HG03103 (cell line): ENCODE results near the gene BCAS3.

Experiments used
- ATAC-seq: cut with Tn5 transposase; IDR thresholded peaks from one replicate; pipeline ENCODE4 v1.9.1; 2021; ENCODE audit warnings: low read depth; ENCODE audit not compliant: unreplicated experiment

BCAS3 gene

DNA sequence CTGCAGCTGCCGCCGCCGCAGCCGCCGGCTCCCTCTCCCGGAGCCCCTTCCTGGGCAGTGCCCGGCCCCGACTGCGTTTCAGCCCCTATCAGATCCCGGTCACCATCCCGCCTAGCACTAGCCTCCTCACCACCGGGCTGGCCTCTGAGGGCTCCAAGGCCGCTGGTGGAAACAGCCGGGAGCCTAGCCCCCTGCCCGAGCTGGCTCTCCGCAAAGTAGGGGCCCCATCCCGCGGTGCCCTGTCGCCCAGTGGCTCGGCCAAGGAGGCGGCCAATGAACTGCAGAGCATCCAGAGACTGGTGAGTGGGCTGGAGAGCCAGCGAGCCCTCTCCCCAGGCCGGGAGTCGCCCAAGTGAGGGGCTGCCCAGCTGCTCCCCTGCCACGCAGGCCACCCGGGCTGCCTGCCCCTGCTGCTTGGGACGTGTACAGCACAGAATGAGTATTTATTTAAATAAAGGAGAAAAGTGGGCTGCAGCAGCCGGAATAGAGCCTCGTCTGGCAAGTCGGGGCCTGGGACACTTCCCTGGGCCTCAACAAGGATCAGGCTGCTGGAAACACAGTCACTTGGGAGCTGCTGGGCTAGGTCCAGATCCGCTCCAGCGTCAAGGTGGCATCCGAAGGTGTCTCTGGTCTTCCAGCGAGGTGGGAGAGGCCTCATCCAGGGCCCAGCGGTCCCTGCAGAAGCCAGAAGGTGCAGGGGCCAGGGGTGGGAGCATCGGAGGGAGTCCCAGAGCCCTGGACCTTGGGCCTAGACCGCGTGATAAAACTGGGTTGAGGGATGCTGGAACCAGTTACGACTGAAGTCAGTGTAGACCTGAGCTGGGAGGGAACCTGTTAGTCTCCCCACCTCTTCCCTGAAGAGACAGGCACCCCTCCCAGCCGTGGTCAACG is 730.7 kb downstream of the BCAS3 start:
- no peak for ATAC-seq

DNA sequence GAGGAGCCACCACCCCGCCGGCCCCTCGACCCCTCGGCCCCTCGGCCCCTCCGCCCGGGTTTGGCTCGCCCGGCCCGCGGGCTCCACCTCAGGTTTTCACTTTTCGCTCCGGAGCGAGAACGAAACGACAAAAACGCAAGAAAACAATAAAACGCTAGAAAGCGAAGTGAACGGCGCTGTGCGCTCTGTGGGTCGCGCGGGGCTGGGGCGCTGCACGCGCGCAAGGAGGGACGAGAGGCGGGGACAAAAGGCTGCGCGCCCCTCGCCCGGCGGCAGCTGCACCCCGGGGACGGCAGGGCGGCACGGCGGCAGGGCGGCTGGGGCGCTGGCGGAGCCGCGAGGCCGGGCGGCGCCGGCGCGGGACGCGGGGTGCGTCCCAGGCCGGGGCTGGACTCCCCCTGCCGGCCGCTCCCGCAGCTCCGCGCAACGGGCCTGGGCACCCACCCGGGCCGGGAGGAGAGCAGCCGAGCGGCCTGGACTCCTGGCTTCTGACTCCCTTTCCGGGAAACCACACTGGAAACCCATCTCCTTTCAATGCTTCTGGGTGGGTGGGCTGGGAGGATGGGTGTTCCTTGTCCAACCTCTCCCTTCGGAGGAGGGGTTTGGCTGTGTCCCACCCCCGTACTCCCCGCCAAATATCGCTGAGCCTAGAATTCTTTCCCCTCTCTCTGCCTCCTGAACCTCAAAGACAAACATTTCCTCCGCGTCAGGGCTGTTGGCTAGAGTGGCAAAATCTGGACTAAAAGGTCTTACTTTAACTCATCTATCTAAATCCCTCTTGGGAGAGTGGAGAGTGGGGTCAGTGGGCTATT is 731.9 kb downstream of the BCAS3 start:
- no peak for ATAC-seq

DNA sequence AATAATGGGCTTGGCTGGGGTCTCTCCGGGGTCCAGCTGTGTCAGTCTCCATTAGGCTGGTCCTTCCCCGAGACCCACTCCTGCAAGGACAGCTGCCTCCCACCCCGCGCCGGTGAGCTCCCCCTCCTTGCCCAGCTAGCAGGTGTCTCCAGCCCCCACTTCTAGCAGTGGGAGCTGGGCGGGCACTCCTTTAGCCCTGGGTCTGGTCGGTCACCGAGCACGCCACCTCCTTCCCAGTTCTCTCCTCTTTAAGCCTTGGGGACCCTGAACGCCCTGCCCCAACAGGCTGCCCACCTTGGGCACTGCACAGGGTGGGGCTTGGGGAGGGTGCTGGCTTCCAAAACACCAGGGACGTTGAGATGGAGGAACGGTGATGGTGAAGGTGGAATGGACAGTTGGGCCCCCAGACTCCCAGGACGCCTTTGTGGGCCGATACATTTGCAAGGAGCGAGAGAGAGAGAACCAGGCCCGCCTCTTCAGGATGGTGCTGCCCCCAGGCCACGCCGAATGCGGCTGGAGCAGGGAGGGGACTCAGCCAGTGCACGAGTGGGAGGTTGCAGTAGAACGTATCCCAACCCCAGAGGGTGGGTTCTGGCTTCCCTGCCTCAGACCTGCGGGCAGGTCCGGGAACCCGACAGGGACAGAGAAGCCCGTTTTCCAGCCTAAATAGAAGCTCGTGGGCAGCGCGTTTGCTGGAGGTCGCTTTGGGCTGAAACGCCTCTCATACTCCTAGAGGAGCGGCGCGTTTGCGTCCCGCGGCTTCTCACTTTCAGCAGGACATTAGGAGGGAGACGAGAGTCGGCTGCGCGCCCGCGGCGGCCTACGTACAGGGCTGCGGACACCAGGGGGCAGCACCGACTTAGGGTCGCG is 732.7 kb downstream of the BCAS3 start:
- ATAC-seq = no peak

DNA sequence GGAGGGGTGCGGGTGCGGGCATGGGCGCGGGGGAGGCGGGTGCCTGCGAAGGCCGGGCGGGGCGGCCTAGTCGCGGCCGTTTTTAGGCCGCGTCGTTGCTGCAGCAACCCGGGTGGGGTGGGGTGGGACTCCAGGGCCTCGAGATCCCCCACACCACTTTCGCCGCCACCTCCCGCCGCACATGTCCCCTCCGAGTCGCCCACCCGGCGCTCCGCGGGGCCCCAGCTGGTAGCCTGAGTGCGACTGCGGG is 733.3 kb downstream of the BCAS3 start:
- ATAC-seq = no peak

DNA sequence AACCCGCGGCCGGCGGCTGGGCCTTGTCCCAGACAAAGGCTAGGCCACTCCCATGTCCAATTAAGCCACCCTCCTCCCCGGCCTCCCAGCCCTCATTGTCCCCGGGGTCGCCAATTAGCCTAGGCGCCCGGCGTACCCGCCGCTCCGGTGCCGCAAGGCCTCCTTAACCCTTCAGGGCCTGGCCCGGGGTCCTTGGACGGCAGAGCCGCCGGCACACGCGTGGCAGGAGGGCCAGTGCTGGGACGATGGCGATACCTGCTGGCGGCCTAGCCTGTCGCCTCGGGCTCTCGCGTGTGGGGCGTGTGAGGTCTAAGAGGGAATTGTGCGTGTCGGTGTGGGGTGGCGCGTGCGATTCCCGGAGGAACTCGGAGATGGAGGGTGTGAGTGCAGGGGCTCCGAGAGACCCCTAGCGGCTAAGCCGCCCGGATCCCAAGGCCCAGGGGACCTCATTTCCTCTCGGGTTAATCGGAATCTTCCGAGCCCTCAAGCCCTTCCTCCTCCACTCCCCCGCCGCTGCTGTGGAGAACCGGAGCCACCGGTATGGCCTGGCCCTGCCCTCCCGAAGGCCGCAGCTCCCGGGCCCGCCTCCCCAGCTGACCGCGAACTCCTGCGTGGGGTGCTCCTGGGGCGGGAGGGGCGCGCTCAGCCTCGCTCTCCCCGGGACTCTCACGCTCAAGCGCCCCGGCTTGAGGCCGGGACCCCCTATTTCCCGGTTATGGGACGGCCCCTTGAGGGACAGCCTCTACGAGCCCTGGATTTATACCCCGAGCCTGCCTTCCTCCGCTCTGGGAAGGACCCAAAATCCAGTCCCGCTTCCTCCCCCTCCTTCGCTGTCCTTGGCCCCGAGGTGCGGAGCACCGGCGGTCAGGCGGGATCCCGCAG is 733.9 kb downstream of the BCAS3 start:
- ATAC-seq = no peak

DNA sequence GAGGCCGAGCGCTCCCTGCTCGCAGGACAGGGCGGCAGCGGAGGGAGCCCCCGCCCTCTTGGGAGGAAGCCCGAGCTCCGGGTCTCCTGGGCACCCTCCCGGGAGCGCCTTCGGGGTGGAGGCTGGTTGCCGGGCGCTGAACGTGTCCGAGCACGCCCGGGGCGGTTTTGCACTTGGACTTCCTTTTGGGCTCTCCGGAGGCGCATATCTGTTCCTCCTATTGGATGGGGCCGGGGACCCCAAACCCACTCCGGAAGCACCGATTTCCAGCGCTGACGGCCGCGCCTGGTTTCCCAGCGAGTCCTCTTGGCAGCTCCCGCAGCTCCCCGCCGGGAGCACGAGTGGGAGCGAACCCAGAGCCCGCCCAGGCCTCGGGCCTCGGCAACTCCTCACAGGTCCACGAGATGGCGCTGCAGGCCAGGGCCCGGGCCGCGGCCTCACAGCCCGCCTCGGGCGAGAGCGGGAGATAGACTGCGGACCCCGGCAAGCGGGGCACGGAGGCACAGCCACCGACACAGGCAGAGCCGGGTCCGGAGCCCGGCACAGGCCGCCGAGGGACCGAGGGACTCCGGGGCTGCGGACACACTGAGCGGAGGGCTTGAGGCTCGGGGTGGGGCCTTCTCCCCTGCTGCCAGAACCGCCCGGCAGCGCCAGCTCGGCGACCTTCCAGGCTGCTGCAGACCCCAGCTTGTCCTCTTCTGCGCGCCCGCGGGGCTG is 734.6 kb downstream of the BCAS3 start:
- peak; percentile 56 for ATAC-seq

DNA sequence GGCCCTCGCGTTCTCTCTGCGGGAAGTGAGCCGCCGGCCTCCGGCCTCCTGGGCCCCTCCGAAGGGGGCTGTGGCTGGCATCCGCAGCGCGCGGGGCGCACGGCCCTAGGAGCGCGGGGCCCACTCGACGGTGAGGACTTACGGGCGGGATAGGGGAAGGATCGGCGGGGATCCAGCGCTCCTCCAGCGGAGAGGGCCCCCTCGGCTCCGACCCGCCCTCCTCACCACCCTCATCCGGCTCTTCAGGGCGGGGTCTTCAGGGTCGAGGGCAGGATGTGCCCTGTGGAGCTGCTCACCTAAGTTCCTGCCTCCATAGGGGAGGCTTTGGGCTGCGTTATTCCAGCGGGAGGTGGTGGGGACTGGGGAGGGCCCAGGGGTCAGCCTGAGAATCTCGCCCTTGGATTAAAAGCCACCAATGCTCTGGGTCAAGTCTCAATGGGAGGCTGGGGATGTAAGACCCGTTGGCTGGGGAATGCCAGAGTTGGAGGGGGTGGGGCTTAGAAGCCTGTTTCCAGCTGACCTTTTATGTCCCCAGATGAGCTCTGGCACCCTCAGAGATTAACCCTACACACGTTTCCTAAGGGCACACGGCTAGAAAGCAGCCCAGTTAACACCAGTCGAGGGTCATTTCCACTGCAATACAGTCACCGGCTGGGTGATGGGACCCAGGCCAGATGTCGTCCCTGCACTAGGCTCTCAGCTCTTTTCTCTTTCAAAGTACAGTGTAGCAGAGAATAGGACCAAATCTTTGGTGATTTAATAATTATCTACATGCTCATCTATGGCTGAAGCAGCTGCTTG is 735.4 kb downstream of the BCAS3 start:
- ATAC-seq = no peak

DNA sequence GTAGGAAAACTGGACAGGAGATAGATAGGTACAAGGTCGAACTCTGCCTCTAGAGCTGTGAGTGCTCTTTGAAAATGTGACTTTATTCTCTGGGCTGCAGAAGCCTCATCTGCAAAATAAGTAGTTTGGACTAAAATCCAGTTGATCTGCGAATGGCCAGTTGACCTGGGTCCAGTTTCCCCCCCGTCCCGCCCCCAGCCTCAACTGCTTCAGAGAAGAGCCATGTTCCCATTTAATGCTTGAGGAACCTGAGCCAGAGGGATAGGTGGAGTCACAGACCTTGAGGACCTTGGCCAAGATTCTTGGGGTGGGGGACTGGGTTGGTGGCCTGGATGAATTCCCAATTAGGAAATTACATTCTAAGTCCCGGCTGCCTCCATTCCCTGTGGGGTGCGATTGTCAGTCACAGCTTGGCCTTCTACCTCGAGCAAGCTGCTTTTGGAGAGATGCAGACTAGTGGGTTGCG is 736.0 kb downstream of the BCAS3 start:
- no peak for ATAC-seq

DNA sequence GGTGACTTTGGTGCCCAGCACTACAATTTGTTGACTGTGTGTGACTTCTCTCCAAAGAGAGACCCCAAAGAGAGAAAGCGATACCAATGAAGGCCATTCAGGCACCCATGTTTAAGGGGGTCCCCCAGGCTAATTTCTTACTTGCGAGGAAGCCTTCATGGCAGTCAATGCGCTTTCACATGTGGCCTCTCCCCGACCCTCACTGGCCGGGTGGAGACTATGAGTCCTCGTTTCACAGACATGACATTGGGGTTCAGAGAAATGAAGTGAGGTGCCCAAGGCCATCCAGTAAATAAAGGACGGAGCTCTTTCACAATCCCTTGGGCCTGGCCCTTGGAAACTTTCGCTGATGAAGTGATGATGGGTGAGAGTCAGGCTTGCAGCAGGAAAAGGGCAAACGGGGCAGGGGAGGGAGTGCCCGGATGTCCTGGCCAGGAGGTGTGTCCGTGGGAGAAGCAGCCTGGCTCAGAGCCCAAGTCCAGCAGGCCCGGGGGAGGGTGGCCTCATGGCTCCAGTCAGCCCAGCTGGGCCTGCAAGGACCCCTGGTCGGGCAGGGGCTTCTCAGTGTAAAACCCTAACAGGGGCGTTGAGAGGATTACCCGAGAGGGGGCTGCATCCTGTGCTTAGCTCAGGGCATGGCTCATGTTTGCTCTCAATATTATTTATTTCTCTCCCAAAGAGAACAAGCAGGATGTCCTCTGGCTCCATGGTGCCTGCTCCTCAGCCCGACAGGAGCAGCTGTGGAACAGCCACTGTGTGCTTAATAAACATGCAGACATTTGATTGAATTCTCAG is 736.7 kb downstream of the BCAS3 start:
- ATAC-seq = no peak

DNA sequence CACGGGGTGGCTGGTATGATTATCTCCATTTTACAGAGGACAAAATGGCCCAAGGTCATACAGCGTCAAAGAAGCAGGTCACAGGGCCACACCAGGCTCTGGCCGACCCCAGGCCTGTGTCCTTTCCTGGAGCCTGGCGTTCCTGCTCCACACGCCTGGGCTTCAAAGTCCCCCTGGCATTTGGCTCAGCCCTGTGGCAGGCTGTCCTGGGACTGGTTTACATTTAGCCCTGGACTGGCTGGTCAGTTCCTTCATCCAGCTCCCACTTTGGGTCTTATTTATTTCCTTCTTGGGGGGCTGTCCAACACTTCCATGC is 737.2 kb downstream of the BCAS3 start:
- no peak for ATAC-seq

DNA sequence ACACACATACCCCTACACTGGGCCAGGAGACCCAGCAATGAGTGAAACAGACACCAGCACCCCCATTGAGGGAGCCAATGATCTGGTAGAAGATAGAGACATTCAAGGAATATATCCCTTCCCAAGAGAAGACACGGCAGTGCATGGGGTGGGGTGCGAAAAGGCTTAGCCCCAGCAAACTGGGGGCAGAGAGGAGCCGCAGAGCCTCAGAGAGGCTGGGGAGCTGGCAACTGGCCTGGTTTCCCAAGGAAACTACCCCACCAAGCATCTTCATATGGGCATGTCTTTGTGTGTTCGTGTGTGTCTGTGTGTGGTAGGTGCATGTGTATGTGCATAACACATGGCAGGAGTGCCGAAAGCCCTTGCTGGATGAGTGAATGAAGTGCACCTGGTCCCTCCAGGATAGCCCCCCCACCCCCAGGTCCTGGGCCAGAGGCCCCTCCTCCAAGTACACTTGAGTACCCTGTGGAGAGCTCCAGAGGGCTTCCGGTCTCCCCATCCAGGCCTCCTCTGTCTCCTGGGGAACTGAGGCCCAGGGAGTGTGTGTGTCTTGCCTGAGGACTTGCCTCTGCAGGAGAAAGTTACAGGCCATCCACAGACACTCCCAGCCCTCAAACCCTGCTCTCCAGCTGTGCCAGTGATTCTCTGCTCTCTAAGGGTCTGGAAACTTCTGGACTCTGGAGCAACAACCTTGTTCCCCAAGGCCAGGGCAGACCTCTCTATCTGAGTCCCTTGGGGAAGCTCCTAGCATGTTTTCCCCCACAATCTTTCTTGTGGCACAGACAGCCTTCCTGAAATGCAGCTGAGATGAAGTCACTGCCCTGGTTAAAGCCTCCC is 737.9 kb downstream of the BCAS3 start:
- ATAC-seq = no peak

DNA sequence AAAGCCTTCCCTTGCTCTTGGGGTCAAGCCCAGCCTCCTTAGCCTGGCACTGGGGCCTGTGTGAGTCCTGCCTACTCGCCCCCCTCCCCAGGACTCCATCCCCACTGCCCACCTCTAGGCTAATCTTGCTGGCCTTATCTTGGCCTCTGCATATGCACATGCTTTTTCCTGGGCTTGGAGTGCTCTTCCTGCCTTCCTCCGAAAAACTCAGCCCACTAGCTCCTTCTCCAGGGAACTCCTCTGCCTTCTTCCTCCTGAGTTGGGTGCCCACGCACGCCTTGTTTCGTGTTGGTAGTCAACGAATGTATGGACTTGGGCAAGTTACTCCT is 738.5 kb downstream of the BCAS3 start:
- ATAC-seq = no peak

DNA sequence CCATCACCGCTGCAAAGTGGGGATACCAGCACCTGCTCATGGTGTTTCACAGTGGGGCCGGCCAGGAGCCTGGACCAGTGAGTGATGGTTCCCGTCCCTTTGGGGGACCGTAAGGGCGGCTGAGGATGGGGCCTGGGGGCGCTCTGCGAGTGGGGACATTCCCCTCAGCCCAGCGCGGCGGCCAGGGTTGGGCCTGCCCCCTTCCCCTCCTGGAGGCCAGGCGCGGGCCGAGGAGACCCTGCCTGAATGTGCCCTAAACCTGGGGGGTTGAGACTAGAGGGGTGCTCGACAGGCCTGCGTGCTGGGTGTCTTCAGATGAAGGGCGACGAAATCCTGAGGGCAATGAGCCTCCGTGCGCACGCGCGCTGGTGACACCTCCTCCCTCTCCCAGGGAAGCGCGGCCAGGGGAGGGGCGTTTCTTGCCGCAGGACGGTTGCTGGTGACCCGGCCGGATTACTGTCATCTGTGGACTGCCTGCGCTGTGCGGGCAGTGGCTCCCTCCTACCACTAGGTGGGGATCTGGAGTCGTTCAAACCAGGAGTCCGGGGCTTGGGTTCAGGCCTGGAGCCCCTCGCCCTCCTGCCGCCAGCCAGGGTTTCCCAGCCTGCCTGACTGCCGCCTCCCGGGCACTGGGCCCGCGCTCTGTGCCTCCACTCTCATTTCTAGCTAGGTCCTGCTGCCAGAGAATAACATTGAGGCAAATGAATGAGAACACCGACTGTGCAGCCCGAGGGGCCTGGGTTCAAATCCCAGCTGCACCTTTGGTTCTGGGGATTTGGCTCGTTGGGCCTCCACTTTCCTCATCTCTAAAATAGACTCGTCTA is 739.1 kb downstream of the BCAS3 start:
- peak; percentile 57 for ATAC-seq

DNA sequence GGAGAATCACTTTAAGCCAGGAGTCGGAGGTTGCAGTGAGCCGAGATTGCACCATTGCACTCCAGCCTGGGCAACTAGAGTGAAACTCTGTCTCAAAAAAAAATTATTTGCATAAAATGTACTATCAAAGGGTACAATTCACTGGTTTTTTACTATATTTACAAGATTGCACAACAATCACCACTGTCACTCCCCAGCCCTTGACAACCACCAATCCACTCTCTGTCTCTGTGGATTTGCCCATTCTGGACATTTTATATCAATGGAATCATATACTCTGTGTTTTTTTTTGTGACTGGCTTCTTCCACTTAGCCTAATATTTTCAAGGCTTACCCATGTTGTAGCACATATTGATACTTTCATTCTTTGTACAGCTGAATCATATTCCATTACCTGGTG is 740.8 kb downstream of the BCAS3 start:
- ATAC-seq = no peak

DNA sequence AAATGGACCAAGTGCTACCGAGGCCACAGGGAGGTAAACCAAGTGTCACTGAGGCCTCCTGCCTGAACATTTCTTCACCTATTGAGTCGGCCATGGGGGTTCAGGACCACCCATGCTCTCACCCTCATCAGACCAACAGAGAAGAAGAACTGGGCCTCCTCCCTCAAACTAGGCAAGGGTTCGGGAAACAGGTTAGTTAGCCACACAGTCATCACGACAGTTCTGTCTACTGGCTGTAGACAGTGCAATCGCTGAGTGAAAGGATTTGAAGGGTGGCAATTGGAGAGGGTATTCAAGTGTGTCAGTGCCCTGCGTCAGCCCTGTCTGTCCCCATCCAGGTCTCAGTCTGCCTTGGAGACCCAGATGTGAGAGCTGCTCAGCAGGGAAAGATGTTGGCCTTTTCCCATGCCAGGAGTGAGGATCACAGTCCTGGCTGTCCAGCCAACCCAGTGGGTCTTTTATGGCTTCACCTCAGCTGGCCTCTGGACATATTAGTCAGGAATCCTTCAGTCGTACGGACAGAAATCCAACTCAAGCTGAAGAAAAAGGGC is 741.9 kb downstream of the BCAS3 start:
- no peak for ATAC-seq

DNA sequence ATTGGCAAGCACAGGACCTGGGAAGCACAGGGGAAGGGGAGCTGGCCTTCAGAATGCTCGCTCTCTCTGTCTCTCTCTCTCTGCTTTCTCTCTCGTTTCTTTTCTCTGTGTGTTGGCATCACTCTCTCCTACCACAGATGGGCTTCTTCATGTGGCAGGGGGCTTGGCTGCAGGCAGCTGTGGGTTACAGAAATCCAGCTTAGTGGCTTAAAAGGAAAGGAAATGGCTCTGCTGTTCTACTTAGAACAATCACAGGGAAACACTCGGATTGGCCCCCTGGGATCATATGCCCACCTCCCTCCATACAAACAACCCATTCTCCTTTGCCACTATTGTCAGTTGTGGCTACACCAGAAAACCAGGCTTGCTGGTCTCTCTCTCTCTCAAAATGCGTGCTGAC is 742.4 kb downstream of the BCAS3 start:
- no peak for ATAC-seq
